Ovary (tissue), 9 donors: ENCODE results near the gene MPPED1. TPM values are rescaled to one million over a fixed set of nuclear protein-coding genes. Genes with fewer than 3 reads are reported as not detected.

ENCODE experiments used
- DNase-seq, 5 donors: peaks; one replicate each; pipeline ENCODE4 v3.0.0-alpha.2; 2019 to 2020
- H3K27ac ChIP-seq, 2 donors: fragments of 200-600 bp; one replicate each; pipeline versions ENCODE4 v1.5.1 to v1.8.0; 2019 to 2022
- H3K27me3 ChIP-seq: fragments of 200-600 bp; one replicate; pipeline ENCODE4 v1.8.0; 2022
- H3K36me3 ChIP-seq: fragments of 200-600 bp; sonication (generic); one replicate; pipeline ENCODE4 v1.5.1; 2019
- H3K4me1 ChIP-seq: one replicate; pipeline ENCODE4 v1.8.1; 2013; ENCODE audit warnings: mild to moderate bottlenecking, moderate library complexity; ENCODE audit not compliant: insufficient read depth
- H3K4me3 ChIP-seq: fragments of 200-600 bp; sonication (generic); one replicate; pipeline ENCODE4 v1.5.1; 2017
- H3K9me3 ChIP-seq, 2 donors: fragments of 200-600 bp in 1 of 2; sonication (generic) in 1 of 2; one replicate each; pipeline versions ENCODE4 v1.5.1 to v1.8.1; 2013 to 2019; ENCODE audit warnings: mild to moderate bottlenecking in 1 of 2, moderate library complexity in 1 of 2
- EP300 ChIP-seq: sonication (generic); formaldehyde crosslinking; IDR thresholded peaks from one replicate; pipeline ENCODE4 v1.6.1; 2017; ENCODE audit warnings: antibody characterized with exemption
- POLR2A ChIP-seq: fragments of 450-650 bp; IDR thresholded peaks from one replicate; pipeline ENCODE4 v1.6.1; 2017; ENCODE audit warnings: antibody characterized with exemption, mild to moderate bottlenecking, moderate library complexity
- WGBS, 3 donors: extraction: QIAGEN DNeasy Blood & Tissue Kit in 1 of 3; methylation state at CpG; one replicate each; pipeline versions ENCODE4 v1.1.5 to v1.1.7; 2013 to 2017; 5-methylcytosine and 5-hydroxymethylcytosine counted together
- intact Hi-C, 4 donors: fragments of 100-400 bp; cut with DNase I; formaldehyde crosslinking; loops; one replicate each; pipeline versions ENCODE4 v1.11.0 to v1.15.1; 2022 to 2023
- polyA plus RNA-seq, 2 donors: library from polyadenylated mRNA; stranded (reverse); fragments of 200-250 nt in 1 of 2; fragments of 350-450 nt in 1 of 2; fragmentation: Illumina TruSeq in 1 of 2; extraction: RNeasy Lipid Tissue Mini Kit (QIAGEN cat#74804) in 1 of 2; gene quantifications; one replicate each; pipeline ENCODE4 v1.2.3, GENCODE V29; 2013 to 2014
- total RNA-seq, 7 donors: library from RNA; depleted of rRNA in 2 of 7; stranded (reverse); fragments of >200 nt in 2 of 7; fragmentation: NEBNext Ultra II Directional in 3 of 7; extraction: Animal tissue kit (Norgen Biotek cat#: 25700) in 3 of 7; gene quantifications; one replicate each; pipeline versions ENCODE4 v1.1.0 to v1.2.4, GENCODE V29; 2016 to 2023
- TF ChIP-seq, protein P1 (sequence below), 3 donors: fragments of 450-650 bp in 2 of 3; fragments of 200-600 bp in 1 of 3; IDR thresholded peaks; one replicate each; pipeline versions ENCODE4 v1.5.1 to v1.8.0; 2016 to 2022; ENCODE audit warnings: antibody characterized with exemption in 3 of 3, mild to moderate bottlenecking in 1 of 3
- donor health status: DM: no; HTN: no; CAD: no; lungs with moderate emphysema.
- donor health status: DM: no; HTN: no; CAD: no.
- donor health status: Bipolar disorder and iron deficiency.
- donor health status: DM: yes; HTN: yes; CAD: no.
- donor health status: DM: no; HTN: no; CAD: no.
- donor health status: DM: yes; HTN: yes; CAD: no.

Gene MPPED1
- total and polyA plus RNA-seq, 9 donors, result 0.45 to 4.1 (median 2.1) TPM

DNA sequence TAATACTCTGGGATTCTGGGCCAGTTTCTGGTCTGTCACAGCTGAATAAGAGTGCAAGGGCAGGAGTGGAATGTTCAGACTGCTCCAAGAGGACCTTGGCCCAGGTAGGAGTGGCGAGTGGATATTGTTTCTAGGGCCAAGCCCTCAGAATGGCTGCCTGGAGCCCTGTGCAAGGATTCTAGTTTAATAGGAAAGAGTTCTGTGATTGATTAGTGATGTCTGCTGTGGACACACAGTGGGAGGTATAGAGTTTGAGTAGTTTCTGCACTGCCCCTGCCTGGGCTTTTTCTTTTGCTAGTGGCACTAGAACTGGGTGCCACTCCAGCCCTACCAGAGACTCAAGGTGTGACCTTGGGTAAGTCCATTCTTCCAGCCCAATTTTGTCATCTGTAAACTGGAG is 9.7 kb upstream of the MPPED1 start:
- DNase-seq, result no peak
- Histone ChIP-seq H3K4me3 (no peak overlapping the region), H3K36me3 (no peaks in the 10 kb centered on the region), H3K4me1 (no peaks in the 10 kb centered on the region), H3K27ac (no peak overlapping the region), H3K27me3 (no peaks in the 10 kb centered on the region), H3K9me3 (no peaks in the 10 kb centered on the region)
- WGBS, 3 donors, result 75 to 85% (median 76%) methylated on average over 1 of the region's 1 CpG
- TF ChIP-seq EP300 (no peak), POLR2A (no peak)
- TF ChIP-seq, protein P1, sequence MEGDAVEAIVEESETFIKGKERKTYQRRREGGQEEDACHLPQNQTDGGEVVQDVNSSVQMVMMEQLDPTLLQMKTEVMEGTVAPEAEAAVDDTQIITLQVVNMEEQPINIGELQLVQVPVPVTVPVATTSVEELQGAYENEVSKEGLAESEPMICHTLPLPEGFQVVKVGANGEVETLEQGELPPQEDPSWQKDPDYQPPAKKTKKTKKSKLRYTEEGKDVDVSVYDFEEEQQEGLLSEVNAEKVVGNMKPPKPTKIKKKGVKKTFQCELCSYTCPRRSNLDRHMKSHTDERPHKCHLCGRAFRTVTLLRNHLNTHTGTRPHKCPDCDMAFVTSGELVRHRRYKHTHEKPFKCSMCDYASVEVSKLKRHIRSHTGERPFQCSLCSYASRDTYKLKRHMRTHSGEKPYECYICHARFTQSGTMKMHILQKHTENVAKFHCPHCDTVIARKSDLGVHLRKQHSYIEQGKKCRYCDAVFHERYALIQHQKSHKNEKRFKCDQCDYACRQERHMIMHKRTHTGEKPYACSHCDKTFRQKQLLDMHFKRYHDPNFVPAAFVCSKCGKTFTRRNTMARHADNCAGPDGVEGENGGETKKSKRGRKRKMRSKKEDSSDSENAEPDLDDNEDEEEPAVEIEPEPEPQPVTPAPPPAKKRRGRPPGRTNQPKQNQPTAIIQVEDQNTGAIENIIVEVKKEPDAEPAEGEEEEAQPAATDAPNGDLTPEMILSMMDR (IDR thresholded peaks at IDR 0.05), result no peak
- intact Hi-C loops, result loop anchor here in 1 of 4 donors (10.0 kb wide), 1 partner anchor 393 kb away; no protein-coding TSS in a partner anchor

DNA sequence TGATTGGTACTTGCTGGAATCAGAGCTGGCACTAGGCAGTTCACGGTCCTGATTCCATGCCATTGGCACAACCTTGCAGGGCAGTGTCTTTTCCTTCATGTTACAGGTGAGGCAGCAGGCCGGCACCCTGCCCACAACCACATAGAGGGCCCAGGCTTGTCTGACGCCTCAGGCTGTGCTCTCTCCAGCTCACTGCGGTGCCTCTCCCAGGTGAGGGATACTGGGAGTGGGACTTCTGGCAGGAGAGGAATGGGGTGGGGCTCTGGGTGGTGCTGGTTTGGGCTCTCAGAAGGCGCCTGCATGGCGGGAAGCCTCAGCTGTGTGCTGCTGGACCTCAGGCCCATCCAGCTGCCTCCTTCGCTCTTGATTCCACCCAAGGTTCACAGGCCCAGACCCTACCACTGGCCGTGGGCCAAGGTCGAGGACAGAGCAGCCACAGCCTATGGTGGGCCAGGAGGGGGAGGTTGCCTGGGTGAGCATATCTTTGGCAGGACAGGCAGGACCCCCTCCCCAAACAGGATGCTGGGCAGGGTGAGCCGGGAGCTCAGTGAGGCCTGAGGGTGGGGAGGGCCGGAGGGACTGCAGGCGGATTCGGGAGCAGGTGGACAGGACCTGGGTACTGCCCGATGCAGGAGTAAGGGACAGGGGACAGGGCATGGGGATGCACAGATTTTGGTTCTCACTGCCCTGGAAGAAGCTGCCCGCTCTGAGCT is 7.0 kb upstream of the MPPED1 start:
- no peak overlapping the region for H3K4me3 ChIP-seq
- no peak for DNase-seq
- WGBS, 3 donors, result 66 to 83% (median 72%) methylated on average over 15 of the region's 15 CpGs
- H3K9me3 ChIP-seq, result no peaks in the 10 kb centered on the region
- TF ChIP-seq EP300 (no peak), POLR2A (no peak)
- TF ChIP-seq, protein P1 (IDR thresholded peaks at IDR 0.05), result no peak
- H3K27me3 ChIP-seq, result no peaks in the 10 kb centered on the region
- H3K36me3 ChIP-seq, result no peaks in the 10 kb centered on the region
- intact Hi-C loops, result loop anchor here in 1 of 4 donors (10.0 kb wide), 1 partner anchor 390 kb away; no protein-coding TSS in a partner anchor
- no peak overlapping the region for H3K27ac ChIP-seq
- no peaks in the 10 kb centered on the region for H3K4me1 ChIP-seq

DNA sequence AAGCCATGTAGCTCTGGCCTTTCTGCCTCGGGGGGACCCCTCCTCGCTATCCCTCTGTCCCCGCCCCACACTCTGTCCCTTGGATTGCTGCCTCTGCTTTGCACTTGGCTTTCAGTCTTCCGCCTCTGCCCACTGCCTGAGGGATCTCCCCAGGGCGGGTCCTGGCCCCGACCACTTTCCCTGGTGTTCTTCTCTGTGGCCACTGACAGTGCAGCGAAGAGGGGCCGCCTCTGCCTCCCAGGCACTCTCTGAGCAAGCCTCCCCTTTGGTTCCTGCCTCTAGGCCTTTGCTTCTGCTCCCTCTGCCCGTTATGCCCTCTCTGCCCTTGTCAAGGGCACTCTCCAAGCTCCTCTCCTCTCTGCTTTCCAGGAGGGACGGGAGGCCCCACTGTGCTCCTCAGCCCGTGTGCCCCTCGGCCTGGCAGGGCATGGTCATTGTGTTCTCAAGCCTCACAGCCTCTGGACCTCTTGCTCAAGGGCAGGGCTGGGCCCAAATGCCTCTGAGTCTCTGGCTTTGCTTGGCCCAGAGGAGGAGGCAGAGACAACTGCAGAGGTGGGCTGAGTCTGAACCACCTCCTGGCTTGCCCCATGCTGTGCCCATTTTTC is 5.5 kb upstream of the MPPED1 start:
- no peak for TF ChIP-seq POLR2A
- TF ChIP-seq, protein P1 (IDR thresholded peaks at IDR 0.05), result no peak
- TF ChIP-seq EP300, result no peak
- Histone ChIP-seq H3K27ac (no peak overlapping the region), H3K9me3 (no peaks in the 10 kb centered on the region), H3K36me3 (no peaks in the 10 kb centered on the region), H3K4me1 (no peaks in the 10 kb centered on the region), H3K27me3 (no peaks in the 10 kb centered on the region), H3K4me3 (no peak overlapping the region)
- intact Hi-C loops, result loop anchor here in 1 of 4 donors (10.0 kb wide), 1 partner anchor 389 kb away; no protein-coding TSS in a partner anchor
- no peak for DNase-seq
- WGBS, 3 donors, result 75 to 86% (median 80%) methylated on average over 12 of the region's 12 CpGs

DNA sequence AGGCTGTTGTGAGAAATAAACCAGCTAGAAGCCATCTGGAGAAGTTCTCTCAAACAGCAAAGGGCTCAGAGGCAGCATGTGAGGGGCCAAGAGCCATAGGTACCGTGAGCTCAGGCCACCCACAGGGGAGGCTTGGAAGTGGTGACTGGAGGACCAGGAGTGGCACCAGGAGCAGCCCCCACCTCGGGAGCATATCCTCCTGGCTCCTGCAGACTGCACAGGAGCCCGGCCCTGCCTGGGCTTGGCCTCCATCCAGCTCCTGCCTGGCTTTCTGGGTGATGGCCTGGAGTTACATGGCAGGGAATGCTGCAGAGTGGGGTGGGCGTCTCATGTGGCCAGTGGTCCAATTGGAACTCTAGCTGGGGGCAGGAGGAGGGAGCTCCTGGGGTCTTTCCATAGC is 4.2 kb upstream of the MPPED1 start:
- intact Hi-C loops, result loop anchor here in 1 of 4 donors (10.0 kb wide), 1 partner anchor 387 kb away; no protein-coding TSS in a partner anchor
- Histone ChIP-seq H3K9me3 (no peaks in the 10 kb centered on the region), H3K4me1 (no peaks in the 10 kb centered on the region), H3K4me3 (no peak overlapping the region), H3K27ac (no peak overlapping the region), H3K36me3 (no peaks in the 10 kb centered on the region), H3K27me3 (no peaks in the 10 kb centered on the region)
- no peak for TF ChIP-seq EP300
- TF ChIP-seq, protein P1 (IDR thresholded peaks at IDR 0.05), result no peak
- TF ChIP-seq POLR2A, result no peak
- no peak for DNase-seq
- 47 to 67% (median 53%) methylated on average over 4 of the region's 4 CpGs for WGBS, 3 donors
